Left hindlimb (tissue), 1 donor: ENCODE results near the gene LDLRAD3.
A peak's percentile ranks its signal among the peaks of the same experiment; 100 is the strongest.

Experiments
- DNase-seq: peaks from one replicate; pipeline ENCODE4 v3.0.0-alpha.2; 2018

The LDLRAD3 gene

GRCh38 chr11:36051235-36052144 lies 107.6 kb downstream of the LDLRAD3 start:
- no peak for DNase-seq

DNA sequence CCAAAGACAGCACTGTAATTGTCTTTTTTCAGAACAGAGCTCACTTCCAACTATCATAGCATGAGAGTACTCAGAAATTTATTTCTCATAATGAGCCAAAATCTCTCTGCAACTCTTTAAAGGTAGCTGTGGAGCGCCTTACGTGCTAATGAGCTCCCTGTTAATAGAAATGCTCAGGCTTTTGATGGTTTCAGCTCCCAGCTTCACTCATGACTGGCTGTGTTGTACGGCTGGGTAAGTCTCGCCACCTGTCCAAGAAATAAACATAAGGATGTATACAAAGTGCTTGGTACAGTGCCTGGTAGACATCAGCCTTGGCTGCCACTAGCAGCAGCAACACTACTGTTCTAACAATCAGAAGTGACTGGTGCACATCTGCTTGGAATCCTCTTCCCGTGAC lies 109.4 kb downstream of the LDLRAD3 start:
- DNase-seq = no peak

DNA sequence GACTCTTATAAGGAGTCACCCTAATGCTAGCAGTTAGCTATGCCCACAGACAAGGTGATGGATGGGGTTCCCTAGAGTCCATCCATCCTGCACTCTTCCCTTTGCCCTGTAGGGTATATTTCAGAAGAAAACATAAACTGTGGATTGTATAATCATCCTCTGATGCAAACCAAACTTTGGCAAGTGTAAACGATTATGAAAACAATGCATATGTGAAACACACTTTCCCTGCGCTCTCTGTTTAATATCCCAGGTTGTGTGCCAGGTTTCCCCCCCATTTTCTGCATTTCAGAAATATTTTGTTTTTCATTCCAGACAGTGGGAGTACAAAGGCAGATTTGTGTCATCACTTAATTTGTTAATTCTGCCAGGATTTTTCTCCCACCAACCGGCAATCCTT lies 110.0 kb downstream of the LDLRAD3 start:
- no peak for DNase-seq

GRCh38 chr11:36054628-36055027 lies 110.8 kb downstream of the LDLRAD3 start:
- no peak for DNase-seq

- DNase-seq = no peak
These were observed 112.4 kb downstream of the LDLRAD3 start for GRCh38 chr11:36056160-36056751.

DNA sequence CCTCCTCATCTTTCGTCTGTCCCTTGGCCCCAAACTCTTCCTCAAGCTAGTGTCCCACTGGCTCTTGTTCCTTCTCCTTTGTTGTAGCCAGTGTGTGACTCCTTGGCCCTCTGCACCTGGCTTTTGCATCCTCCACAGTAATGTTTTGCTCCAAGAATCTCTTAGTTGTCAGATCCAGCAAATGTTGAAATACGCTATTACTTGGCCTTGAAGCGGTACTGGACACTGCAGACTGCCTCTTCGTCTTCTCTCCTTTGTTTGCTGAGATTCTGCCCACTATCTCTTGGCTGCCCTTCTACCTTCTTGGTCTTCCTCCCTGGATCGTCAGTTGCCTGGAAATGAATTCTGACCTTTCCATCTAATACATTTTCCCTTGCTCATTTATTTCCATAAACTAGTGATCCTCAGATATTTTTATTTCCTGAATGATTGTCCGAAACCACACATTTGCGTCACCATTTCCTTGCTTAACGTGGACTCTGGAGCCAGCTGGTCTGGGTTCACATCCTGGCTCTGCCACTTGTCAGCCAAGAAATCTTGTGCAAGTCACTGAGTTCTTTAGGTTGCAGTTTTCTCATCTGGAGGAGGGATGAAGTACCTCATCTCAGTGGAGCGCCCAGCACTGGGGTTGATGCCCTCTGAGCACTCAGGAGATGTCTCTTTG lies 113.6 kb downstream of the LDLRAD3 start:
- peak; percentile 44 for DNase-seq

GRCh38 chr11:36059660-36060059 lies 115.8 kb downstream of the LDLRAD3 start:
- no peak for DNase-seq

DNA sequence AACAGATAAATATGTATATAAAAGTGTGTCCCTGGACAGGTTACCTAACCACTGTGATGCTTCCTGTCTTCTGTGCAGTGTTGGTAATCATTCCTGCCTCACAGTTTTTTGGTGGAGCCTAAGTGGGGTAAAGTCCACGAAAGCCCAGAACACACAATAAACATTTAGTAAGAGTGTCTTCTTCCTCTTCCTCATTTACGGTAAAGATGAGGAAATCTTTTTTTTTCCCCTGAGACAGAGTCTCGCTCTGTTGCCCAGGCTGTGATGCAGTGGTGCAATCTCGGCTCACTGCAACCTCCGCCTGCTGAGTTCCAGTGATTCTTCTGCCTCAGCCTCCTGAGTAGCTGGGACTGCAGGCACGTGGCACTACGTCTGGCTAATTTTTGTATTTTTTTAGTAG lies 117.1 kb downstream of the LDLRAD3 start:
- DNase-seq = no peak

DNA sequence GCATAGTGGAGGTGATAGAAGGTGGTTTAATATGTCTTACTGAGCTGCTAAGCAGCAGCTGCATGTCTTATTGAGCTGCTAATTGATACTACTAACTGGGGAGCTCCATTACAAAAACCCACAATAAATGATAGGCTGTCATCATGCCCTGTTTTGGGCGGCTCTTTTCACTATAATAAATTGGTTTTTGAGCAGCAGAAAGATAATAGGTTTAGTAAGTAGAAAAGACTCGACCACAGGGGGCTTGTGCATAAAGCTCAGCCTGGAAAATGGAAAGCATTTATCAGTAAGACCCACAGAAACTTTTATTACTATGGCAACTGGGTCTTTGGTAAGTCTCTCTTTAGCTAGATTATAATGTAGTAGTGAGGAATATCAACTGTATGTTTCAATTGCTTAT lies 117.6 kb downstream of the LDLRAD3 start:
- DNase-seq = no peak

DNA sequence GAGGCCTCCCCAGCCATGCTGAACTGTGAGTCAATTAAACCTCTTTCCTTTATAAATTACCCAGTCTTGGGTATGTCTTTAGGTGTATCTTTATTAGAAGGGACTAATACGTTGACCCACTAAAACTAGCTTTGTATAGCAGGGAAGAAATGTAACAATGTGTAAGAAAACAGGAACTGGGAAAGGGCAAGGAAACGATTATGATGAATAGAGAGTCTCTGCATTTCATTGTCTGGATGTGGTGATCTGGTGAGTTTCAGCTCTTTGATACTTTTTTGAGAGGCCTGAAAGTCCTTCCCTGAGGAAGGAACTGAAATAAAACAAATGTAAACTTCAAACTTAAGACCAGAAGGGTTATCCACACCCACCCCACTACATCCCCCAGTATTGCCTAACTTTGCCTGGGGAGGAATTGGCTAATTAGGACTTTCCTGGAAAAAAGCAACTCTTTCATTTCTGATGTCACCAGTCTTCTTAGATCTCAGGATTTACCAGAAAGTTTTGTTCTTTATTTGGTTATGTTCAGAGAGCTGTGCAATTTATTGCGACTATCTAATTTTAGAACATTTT lies 119.0 kb downstream of the LDLRAD3 start:
- DNase-seq = no peak

DNA sequence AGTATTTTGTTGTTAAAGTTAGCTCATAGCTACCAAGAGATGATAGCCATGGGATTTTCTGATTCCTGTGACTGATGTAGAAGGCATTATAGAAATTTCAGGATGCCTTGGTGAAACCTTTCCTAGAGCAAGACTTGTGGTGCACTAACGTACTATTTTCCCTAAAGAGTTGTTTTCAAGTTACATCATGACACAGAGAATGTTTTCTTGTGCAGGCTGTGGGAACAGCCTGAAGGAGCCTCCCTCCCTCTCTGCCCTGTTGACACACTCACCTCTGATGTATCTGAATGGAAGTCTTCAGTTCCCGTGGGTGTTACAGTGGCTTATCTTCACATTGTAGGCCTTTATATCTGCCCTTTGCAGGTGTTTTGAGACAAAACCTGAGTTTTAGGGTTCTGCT lies 121.6 kb downstream of the LDLRAD3 start:
- DNase-seq = no peak

- DNase-seq = no peak
These were observed 123.0 kb downstream of the LDLRAD3 start for GRCh38 chr11:36066891-36067290.

GRCh38 chr11:36069576-36070212 lies 125.8 kb downstream of the LDLRAD3 start:
- DNase-seq = no peak

DNA sequence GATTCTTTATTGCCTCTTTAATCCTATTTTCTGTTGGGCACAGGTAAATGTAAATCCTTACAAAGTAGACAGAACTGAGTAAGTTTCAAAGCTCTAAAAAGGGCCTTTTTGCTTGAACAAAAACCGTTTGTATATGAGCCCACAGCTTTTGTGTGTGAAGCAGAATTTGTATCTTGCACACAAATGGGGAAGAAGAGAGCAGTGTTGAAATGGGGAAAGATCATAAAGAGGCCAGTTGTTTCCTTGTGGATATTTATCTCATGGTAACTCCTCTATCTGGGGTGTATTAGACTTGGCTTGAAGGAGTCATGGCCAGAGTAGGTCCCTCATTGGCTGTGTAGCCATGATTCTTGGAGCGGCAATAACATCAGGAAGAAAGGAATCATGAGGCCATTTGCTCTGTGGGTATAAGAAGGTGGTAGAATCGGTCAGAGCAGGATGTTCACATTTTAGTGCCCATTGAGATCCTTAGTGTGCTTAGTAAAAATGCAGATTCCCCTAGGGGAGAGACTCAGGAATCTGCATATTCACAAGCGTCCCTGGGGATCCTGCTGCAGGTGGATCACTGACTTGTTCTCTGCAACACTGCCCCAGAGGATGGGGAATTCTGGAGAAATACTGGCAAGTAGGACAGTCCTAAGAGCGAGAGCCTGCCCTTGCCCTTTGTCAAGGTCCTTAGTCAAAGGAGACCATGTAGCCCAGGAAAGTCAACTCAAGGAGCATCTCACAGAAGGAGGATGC lies 126.5 kb downstream of the LDLRAD3 start:
- DNase-seq = no peak

GRCh38 chr11:36070954-36071330 lies 127.1 kb downstream of the LDLRAD3 start:
- DNase-seq = no peak

DNA sequence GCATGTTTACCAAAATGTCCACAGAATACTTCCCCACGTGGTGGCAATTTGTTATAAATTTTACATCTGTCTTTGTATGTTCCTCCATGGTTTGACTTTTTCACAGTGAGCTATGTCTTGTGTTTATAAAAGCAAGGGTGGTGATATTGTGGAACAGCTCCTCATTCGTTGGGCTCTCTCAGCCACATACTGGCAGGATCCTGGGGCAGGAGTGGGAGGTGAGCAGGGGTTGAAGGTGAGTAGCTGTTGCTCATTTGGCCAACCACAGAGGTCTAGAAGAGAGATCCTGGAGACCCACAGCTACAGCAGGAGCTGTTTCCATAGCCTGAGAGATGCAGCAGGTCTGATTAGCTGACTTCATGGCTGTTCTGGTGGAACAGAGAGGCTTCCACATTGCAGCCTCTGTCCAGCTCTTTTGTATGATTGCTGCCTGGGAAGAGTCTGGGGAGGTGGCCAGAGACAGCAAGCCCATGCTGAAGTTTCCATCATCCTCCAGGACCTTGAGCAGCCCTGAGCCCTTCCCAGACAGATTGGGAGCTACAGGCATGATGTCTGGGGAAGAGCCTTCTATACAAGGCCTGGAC lies 128.1 kb downstream of the LDLRAD3 start:
- DNase-seq = no peak

DNA sequence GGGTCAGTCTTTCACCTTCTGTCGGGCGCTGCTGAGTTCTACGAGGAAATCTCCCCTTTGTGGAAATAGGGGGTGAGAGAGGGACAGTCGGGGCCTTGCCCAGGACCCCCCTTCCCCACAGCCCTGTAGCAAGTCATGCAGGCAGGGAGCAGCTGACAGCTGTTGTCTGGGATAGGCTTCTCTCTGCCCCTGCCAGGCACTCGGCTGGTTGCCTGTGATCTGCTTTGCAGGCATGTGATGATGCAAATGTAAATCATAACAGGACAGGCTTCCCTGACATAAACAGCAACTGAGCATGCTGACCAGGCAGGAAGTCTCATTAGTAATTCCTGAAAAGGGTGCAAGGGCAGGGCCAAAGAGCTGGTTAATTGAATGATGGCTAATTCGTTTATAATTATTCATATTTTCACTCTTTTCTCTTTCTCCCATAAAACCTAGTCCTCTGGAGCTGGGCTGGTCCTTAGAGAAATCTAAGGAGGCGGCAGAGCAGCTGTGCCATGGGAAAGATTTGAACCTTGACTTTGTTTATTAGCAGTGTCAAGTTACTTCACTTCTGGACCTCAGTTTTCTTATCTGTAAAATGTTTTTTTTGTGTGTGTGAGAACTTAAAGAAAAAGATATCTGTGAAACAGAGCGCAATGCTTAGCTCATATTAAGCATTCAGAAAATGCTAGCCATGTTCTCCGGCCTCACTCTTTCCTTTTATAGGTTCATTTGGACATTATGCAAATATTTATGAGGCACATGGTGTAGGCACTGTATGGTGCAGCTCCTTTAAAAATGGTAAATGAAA lies 129.7 kb downstream of the LDLRAD3 start:
- DNase-seq = peak; percentile 76

DNA sequence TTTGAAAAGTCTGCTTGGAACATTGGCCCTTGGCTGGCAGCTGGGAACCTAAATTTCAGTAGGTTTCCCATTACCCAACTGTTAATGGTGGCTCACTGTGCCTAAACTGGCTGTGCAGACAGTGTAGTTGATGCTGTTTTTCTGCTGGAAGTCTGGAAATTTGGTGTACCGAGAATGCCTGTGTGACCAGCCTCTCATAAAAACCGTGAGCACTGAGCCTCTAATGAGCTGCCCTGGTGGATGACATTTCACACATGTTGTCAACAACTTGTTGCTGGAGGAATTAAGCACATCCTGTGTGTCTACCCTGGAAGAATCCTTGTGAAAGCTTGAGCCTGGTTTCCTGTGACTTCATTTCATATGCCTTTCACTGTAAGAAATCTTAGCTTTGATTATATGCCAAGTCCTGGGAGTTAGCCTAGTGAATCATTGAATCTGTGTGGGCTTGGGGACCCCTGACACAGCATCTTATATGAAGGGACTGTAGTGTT lies 131.1 kb downstream of the LDLRAD3 start:
- no peak for DNase-seq

DNA sequence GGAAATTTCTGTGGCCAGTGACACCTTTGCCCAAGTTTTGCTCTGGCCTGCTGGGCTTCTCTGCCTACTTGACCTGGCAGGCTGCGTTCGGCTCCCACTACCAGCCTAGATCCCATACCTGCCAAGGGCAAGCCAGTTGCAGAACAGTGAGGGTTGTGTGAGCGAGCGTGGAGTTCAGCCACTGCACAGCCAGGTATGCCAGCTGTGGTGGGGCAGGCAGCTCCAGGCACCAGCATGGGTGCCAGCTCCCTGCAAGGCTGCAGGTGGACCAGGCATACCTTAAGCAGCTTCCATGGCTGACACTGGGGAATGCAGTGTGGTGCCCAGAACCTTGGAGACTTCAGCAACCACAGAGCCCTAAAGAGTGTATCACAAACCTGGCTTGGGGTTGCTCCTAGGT lies 133.5 kb downstream of the LDLRAD3 start:
- DNase-seq = no peak

DNA sequence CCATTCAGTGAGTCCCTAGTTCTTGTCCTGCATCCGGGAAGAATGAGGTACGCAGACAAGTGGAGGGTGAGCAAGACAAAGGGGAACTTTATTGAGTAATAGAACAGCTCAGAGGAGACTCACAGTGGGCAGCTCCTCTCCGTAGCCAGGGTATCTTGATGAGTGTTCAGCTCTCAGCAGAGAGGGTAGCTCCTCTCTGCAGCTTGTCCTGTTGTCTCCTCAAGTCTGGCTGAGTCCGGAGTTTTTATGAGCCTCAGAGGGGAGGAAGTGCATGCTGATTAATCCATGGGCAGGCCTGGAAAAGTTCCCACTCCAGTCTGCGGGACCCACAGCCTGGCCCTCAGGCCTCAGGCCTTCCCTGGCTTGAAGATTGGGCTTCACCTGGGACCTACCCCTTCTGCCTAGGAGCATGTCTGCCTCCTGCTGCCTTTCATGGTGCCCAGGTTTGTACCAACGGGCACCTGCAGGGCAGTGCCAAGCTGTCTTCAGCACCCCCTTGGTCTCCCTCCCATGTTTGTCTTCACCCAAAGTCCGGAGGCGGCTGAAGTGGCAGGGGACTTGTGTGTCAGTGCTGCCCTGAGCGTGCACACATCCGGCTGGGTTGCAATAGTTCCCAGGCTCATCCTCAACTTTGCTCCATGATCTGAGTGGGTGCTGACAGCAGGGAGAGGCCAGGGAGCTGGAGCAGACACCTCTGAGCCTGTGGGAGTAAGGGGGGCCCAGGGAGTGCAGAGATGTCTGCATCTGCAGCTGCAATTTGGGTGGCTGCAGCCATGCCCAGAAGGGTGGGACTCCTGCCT lies 134.2 kb downstream of the LDLRAD3 start:
- no peak for DNase-seq
